IMR-90 (cell line): ENCODE measurements around the gene SIK3. TPM values are rescaled to one million over a fixed set of nuclear protein-coding genes. Genes with fewer than 3 reads are reported as not detected.

Source experiments
- ATAC-seq: fragments of 200-7000 bp; cut with Tn5 transposase; 2 replicates; pipeline ENCODE4 v1.9.1; 2020; ENCODE audit warnings: low read depth, mild to moderate bottlenecking, moderate library complexity
- BruUV-seq: library from RNA; stranded (reverse); fragments of 400-500 nt; replicated peaks from 2 replicates; lab custom pipeline; 2021; lab: Mats Ljungman, UMichigan
- CTCF ChIA-PET: fragments of 300-600 bp; formaldehyde crosslinking; extraction: SDS; loops from one replicate; lab custom pipeline; 2021; ENCODE audit warnings: antibody characterized with exemption; lab: Yijun Ruan, JAX
- POLR2A ChIA-PET: fragments of 300-600 bp; sonication (Branson Sonifier 250); formaldehyde crosslinking; loops from one replicate; lab custom pipeline; 2022; ENCODE audit warnings: antibody characterized with exemption; ENCODE audit not compliant: unreplicated experiment; lab: Charles Lee
- DNase-seq: peaks from one replicate; pipeline ENCODE4 v3.0.0; 2013
- H2AFZ ChIP-seq: replicated peaks from 2 replicates; pipeline ENCODE3; 2013; ENCODE audit warnings: low read length, mild to moderate bottlenecking; ENCODE audit not compliant: poor library complexity
- H2AK5ac ChIP-seq: 2 replicates; pipeline ENCODE4 v1.6.1; 2013; ENCODE audit warnings: low read depth, low read length, inconsistent platforms
- H2AK9ac ChIP-seq: replicated peaks from 2 replicates; pipeline ENCODE3; 2013; ENCODE audit warnings: mild to moderate bottlenecking, low read depth, low read length, moderate library complexity; ENCODE audit not compliant: poor library complexity
- H2BK120ac ChIP-seq: 2 replicates; pipeline ENCODE4 v1.6.1; 2013; ENCODE audit warnings: low read depth, low read length, inconsistent platforms
- H2BK15ac ChIP-seq: 3 replicates; pipeline ENCODE4 v1.6.1; 2013; ENCODE audit warnings: low read depth, low read length, inconsistent platforms
- H2BK20ac ChIP-seq: 2 replicates; pipeline ENCODE4 v1.6.1; 2013; ENCODE audit warnings: low read depth, mild to moderate bottlenecking, inconsistent platforms, low read length, moderate library complexity
- H2BK5ac ChIP-seq: 2 replicates; pipeline ENCODE4 v1.6.1; 2013; ENCODE audit warnings: mild to moderate bottlenecking, low read depth, low read length, inconsistent platforms; ENCODE audit not compliant: poor library complexity, severe bottlenecking
- H3K14ac ChIP-seq: replicated peaks from 2 replicates; pipeline ENCODE4 v1.6.1; 2013; ENCODE audit warnings: low read depth, low read length, inconsistent platforms
- H3K18ac ChIP-seq: 2 replicates; pipeline ENCODE4 v1.6.1; 2013; ENCODE audit warnings: low read depth, low read length, control low read depth
- H3K23ac ChIP-seq: 2 replicates; pipeline ENCODE4 v1.6.1; 2013; ENCODE audit warnings: low read depth, low read length, inconsistent platforms
- H3K27ac ChIP-seq: 2 replicates; pipeline ENCODE4 v1.5.1; 2013; ENCODE audit warnings: mild to moderate bottlenecking, control low read depth, low read length; ENCODE audit not compliant: insufficient read depth
- H3K27me3 ChIP-seq: 2 replicates; pipeline ENCODE4 v1.6.1; 2013; ENCODE audit warnings: low read length; ENCODE audit not compliant: control insufficient read depth, insufficient read depth
- H3K36me3 ChIP-seq: 2 replicates; pipeline ENCODE4 v1.6.1; 2013; ENCODE audit warnings: low read length, mixed read lengths; ENCODE audit not compliant: control insufficient read depth, insufficient read depth
- H3K4ac ChIP-seq: 2 replicates; pipeline ENCODE4 v1.6.1; 2013; ENCODE audit warnings: low read depth, low read length, inconsistent platforms
- H3K4me1 ChIP-seq: 2 replicates; pipeline ENCODE4 v1.6.1; 2013; ENCODE audit warnings: low read length, mixed read lengths; ENCODE audit not compliant: control insufficient read depth, insufficient read depth
- H3K4me2 ChIP-seq: 2 replicates; pipeline ENCODE4 v1.6.1; 2013; ENCODE audit warnings: low read depth, mild to moderate bottlenecking, control low read depth, low read length, moderate library complexity
- H3K4me3 ChIP-seq: 2 replicates; pipeline ENCODE4 v1.5.1; 2013; ENCODE audit warnings: low read depth, mild to moderate bottlenecking, control low read depth, low read length, moderate library complexity; ENCODE audit not compliant: insufficient read depth
- H3K56ac ChIP-seq: 2 replicates; pipeline ENCODE4 v1.6.1; 2013; ENCODE audit warnings: low read length, inconsistent platforms; ENCODE audit not compliant: insufficient read depth; ENCODE audit errors: extremely low read depth
- H3K79me1 ChIP-seq, 2 experiments: 2 replicates each; pipeline ENCODE4 v1.6.1; 2013; ENCODE audit warnings: low read length in 2 of 2, inconsistent platforms in 1 of 2, low read depth in 1 of 2
- H3K9ac ChIP-seq: 2 replicates; pipeline ENCODE4 v1.6.1; 2013; ENCODE audit warnings: low read depth, low read length, control low read depth
- H3K9me1 ChIP-seq: 2 replicates; pipeline ENCODE4 v1.6.1; 2013; ENCODE audit warnings: low read length, inconsistent platforms; ENCODE audit not compliant: insufficient read depth
- H3K9me3 ChIP-seq: 2 replicates; pipeline ENCODE4 v1.6.1; 2013; ENCODE audit warnings: low read length; ENCODE audit not compliant: control insufficient read depth, insufficient read depth
- H4K20me1 ChIP-seq: 2 replicates; pipeline ENCODE4 v1.6.1; 2013; ENCODE audit warnings: low read length, inconsistent platforms; ENCODE audit not compliant: insufficient read depth
- H4K5ac ChIP-seq: 2 replicates; pipeline ENCODE4 v1.6.1; 2013; ENCODE audit warnings: mild to moderate bottlenecking, low read depth, low read length, control low read depth
- H4K8ac ChIP-seq, 2 experiments: 2 replicates each; pipeline ENCODE4 v1.6.1; 2013; ENCODE audit warnings: low read depth in 2 of 2, low read length in 2 of 2, control low read depth in 1 of 2, inconsistent platforms in 1 of 2
- H4K91ac ChIP-seq: 2 replicates; pipeline ENCODE4 v1.6.1; 2013; ENCODE audit warnings: low read depth, low read length, inconsistent platforms; ENCODE audit not compliant: insufficient read depth
- BHLHE40 ChIP-seq: fragments of 150-350 bp; IDR thresholded peaks from 2 replicates; pipeline ENCODE4 v1.6.1; 2016; ENCODE audit warnings: mild to moderate bottlenecking, low read depth, low read length
- CEBPB ChIP-seq: IDR thresholded peaks from 2 replicates; pipeline ENCODE4 v1.6.1; 2012; ENCODE audit warnings: low read depth, low read length, improper control_type of control experiment
- CHD1 ChIP-seq: IDR thresholded peaks from 2 replicates; pipeline ENCODE4 v1.6.1; 2012; ENCODE audit warnings: low read depth, low read length, improper control_type of control experiment
- FOS ChIP-seq: fragments of 150-350 bp; IDR thresholded peaks from 2 replicates; pipeline ENCODE4 v1.6.1; 2016; ENCODE audit warnings: low read depth, low read length
- MAFK ChIP-seq: IDR thresholded peaks from 2 replicates; pipeline ENCODE4 v1.6.1; 2012; ENCODE audit warnings: low read depth, low read length, improper control_type of control experiment
- MAZ ChIP-seq: IDR thresholded peaks from 2 replicates; pipeline ENCODE4 v1.6.1; 2012; ENCODE audit warnings: low read depth, mild to moderate bottlenecking, low read length, improper control_type of control experiment, moderate library complexity, borderline replicate concordance
- MXI1 ChIP-seq: IDR thresholded peaks from 2 replicates; pipeline ENCODE4 v1.6.1; 2012; ENCODE audit warnings: low read depth, mild to moderate bottlenecking, low read length, moderate library complexity, borderline replicate concordance
- NFE2L2 ChIP-seq: fragments of 150-350 bp; IDR thresholded peaks from 2 replicates; pipeline ENCODE4 v1.6.1; 2016; ENCODE audit warnings: low read depth, mild to moderate bottlenecking, low read length
- POLR2A ChIP-seq: IDR thresholded peaks from 2 replicates; pipeline ENCODE4 v1.6.1; 2012; ENCODE audit warnings: mild to moderate bottlenecking, low read depth, low read length
- RAD21 ChIP-seq: IDR thresholded peaks from 2 replicates; pipeline ENCODE4 v1.6.1; 2012; ENCODE audit warnings: low read length, improper control_type of control experiment
- RCOR1 ChIP-seq: IDR thresholded peaks from 2 replicates; pipeline ENCODE4 v1.6.1; 2012; ENCODE audit warnings: mild to moderate bottlenecking, low read length, improper control_type of control experiment; ENCODE audit not compliant: insufficient replicate concordance
- RFX5 ChIP-seq: IDR thresholded peaks from 2 replicates; pipeline ENCODE4 v1.8.0; 2012; ENCODE audit warnings: low read depth, mild to moderate bottlenecking, low read length, moderate library complexity
- SMC3 ChIP-seq: fragments of 150-350 bp; IDR thresholded peaks from 2 replicates; pipeline ENCODE4 v1.6.1; 2016; ENCODE audit warnings: low read depth, mild to moderate bottlenecking, antibody characterized with exemption, low read length, moderate library complexity
- USF2 ChIP-seq: fragments of 150-350 bp; IDR thresholded peaks from 2 replicates; pipeline ENCODE4 v1.6.1; 2017; ENCODE audit warnings: mild to moderate bottlenecking, antibody characterized with exemption, low read length, low read depth
- WGBS, 2 experiments: methylation state at CpG; one replicate each; pipeline versions ENCODE4 v1.1.5 to v1.1.7; 2013; ENCODE audit warnings: missing lambda C conversion rate in 2 of 2; ENCODE audit not compliant: insufficient read length in 1 of 2; ENCODE audit errors: extremely low coverage in 2 of 2; 5-methylcytosine and 5-hydroxymethylcytosine counted together
- dilution Hi-C: fragments of 300-500 bp; cut with HindIII; formaldehyde crosslinking; loops from one replicate; pipeline ENCODE4 v1.14.3; 2018; ENCODE audit warnings: low sequenced_read_pairs; ENCODE audit not compliant: unreplicated experiment
- in situ Hi-C: fragments of 300-500 bp; cut with MboI; formaldehyde crosslinking; loops from 3 replicates; pipeline ENCODE4 v1.14.3; 2019; ENCODE audit warnings: low sequenced_read_pairs, inconsistent platforms, mixed read lengths
- intact Hi-C: fragments of 100-400 bp; cut with micrococcal nuclease; formaldehyde crosslinking; loops from 2 replicates; pipeline ENCODE4 v1.10.0; 2022
- polyA plus RNA-seq, 3 experiments: library from polyadenylated mRNA; depleted of rRNA; stranded (reverse); fragments of >200 nt; gene quantifications; 2 replicates each; pipeline ENCODE4 v1.2.3, GENCODE V29; 2012; ENCODE audit warnings: low replicate concordance in 1 of 3
- total RNA-seq: library from RNA; depleted of rRNA; stranded (reverse); fragments of >200 nt; gene quantifications from 2 replicates; pipeline ENCODE4 v1.2.3, GENCODE V29; 2012
- TF ChIP-seq, protein P1 (sequence below): fragments of 150-350 bp; IDR thresholded peaks from 2 replicates; pipeline ENCODE4 v1.6.1; 2016; ENCODE audit warnings: low read depth, mild to moderate bottlenecking, low read length, moderate library complexity, borderline replicate concordance
- TF ChIP-seq, protein P2 (sequence below): conservative IDR thresholded peaks from 2 replicates; pipeline ENCODE4 v1.5.1; 2012; ENCODE audit warnings: mild to moderate bottlenecking, low read depth, low read length, improper control_type of control experiment

The SIK3 gene
- total and polyA plus RNA-seq, 2 of the 4 experiments (the other 2 are of a cell fraction): 8.2 to 9.1 TPM

DNA sequence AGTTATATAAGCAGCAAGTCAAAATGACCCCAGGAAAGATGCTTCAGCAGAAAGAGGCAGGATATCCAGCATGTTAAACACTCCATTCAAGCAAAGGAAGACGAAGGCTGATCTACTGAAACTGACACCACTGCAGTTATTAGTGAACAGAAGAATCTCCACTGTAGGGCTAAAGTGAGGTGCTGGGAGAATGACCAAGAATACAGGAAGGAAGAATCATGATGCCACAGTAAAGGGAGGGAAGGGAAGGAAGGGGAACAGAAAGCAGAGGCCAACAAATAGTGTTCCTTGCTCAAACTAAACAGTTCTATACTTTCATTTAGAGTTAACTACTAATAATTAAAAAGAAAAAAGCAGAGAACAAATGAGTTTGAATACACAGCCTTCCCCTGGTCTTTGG lies 92.5 kb downstream of the SIK3 start:
- no peak for TF ChIP-seq CEBPB
- TF ChIP-seq, protein P1, sequence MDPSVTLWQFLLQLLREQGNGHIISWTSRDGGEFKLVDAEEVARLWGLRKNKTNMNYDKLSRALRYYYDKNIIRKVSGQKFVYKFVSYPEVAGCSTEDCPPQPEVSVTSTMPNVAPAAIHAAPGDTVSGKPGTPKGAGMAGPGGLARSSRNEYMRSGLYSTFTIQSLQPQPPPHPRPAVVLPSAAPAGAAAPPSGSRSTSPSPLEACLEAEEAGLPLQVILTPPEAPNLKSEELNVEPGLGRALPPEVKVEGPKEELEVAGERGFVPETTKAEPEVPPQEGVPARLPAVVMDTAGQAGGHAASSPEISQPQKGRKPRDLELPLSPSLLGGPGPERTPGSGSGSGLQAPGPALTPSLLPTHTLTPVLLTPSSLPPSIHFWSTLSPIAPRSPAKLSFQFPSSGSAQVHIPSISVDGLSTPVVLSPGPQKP: no peak
- no peak for TF ChIP-seq USF2
- no peak for TF ChIP-seq RAD21
- TF ChIP-seq BHLHE40: no peak
- TF ChIP-seq FOS: no peak
- TF ChIP-seq RFX5: no peak
- no peak for TF ChIP-seq MXI1
- TF ChIP-seq, protein P2, sequence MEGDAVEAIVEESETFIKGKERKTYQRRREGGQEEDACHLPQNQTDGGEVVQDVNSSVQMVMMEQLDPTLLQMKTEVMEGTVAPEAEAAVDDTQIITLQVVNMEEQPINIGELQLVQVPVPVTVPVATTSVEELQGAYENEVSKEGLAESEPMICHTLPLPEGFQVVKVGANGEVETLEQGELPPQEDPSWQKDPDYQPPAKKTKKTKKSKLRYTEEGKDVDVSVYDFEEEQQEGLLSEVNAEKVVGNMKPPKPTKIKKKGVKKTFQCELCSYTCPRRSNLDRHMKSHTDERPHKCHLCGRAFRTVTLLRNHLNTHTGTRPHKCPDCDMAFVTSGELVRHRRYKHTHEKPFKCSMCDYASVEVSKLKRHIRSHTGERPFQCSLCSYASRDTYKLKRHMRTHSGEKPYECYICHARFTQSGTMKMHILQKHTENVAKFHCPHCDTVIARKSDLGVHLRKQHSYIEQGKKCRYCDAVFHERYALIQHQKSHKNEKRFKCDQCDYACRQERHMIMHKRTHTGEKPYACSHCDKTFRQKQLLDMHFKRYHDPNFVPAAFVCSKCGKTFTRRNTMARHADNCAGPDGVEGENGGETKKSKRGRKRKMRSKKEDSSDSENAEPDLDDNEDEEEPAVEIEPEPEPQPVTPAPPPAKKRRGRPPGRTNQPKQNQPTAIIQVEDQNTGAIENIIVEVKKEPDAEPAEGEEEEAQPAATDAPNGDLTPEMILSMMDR: no peak
- TF ChIP-seq MAZ: no peak
- no peak for TF ChIP-seq CHD1
- no peak for TF ChIP-seq MAFK
- TF ChIP-seq NFE2L2: no peak
- TF ChIP-seq SMC3: no peak
- no peak for TF ChIP-seq POLR2A
- no peak for TF ChIP-seq RCOR1
- Histone ChIP-seq H3K9me3 (no peaks in the 10 kb centered on the region), H3K9ac (no peak overlapping the region), H2AFZ (no peak overlapping the region), H4K5ac (no peak overlapping the region), H2AK9ac (no peak overlapping the region), H3K4me2 (no peak overlapping the region), H2AK5ac (0 out of 2 replicates have a peak overlapping the region, but pooled peaks have one; percentile 19), H3K56ac (no peak overlapping the region), H3K27ac (no peak overlapping the region), H3K4me1 (peaks cover 4% of the 10 kb centered on the region), H2BK15ac (no peak overlapping the region), H3K4me3 (no peak overlapping the region), H2BK5ac (no peak overlapping the region), H3K36me3 (no peaks in the 10 kb centered on the region), H3K27me3 (no peaks in the 10 kb centered on the region), H3K4ac (no peak overlapping the region), H2BK20ac (no peak overlapping the region), H4K20me1 (peaks cover 14% of the 10 kb centered on the region), H4K8ac (no peak overlapping the region), H3K79me1 (peaks cover 20 to 29% of the 10 kb centered on the region in 2 experiments; a peak in 3 of 4 replicates), H3K14ac (no peak overlapping the region), H3K9me1 (peaks cover 11% of the 10 kb centered on the region), H2BK120ac (no peak overlapping the region), H3K23ac (no peak overlapping the region), H4K91ac (no peak overlapping the region), H3K18ac (no peak overlapping the region)
- in situ Hi-C loops: no loop called here
- dilution Hi-C loops: no loop called here
- BruUV-seq: no TSS peak
- DNase-seq (no peak), ATAC-seq (no peak)
- intact Hi-C loops: no loop called here
- WGBS, 2 experiments: no CpG with 5 or more reads among the region's 1 CpG
- ChIA-PET POLR2A (no interaction called here), CTCF (no interaction called here)
